Liver (tissue), 3 donors: Measurements from ENCODE around the gene KCNT1.

Experiments
- ATF3 ChIP-seq: IDR thresholded peaks from 2 replicates; pipeline ENCODE4 v1.6.1; 2016; ENCODE audit warnings: antibody characterized with exemption
- CTCF ChIP-seq: fragments of 150-350 bp; IDR thresholded peaks from 2 replicates; pipeline ENCODE4 v1.5.1; 2017; ENCODE audit warnings: improper control_type of control experiment, low read depth, low read length; ENCODE audit not compliant: missing input control
- FOXA1 ChIP-seq: IDR thresholded peaks from 2 replicates; pipeline ENCODE4 v1.6.1; 2016; ENCODE audit warnings: antibody characterized with exemption
- GABPA ChIP-seq, 2 donors: IDR thresholded peaks in 1 of 2; conservative IDR thresholded peaks in 1 of 2; 2 replicates each; pipeline ENCODE4 v1.6.1; 2016; ENCODE audit warnings: antibody characterized with exemption in 2 of 2, mild to moderate bottlenecking in 1 of 2, moderate library complexity in 1 of 2
- HNF4G ChIP-seq: IDR thresholded peaks from 2 replicates; pipeline ENCODE4 v1.6.1; 2016; ENCODE audit warnings: antibody characterized with exemption
- JUND ChIP-seq, 2 donors: IDR thresholded peaks; 2 replicates each; pipeline ENCODE4 v1.6.1; 2016; ENCODE audit warnings: antibody characterized with exemption in 2 of 2
- MAX ChIP-seq: IDR thresholded peaks from 2 replicates; pipeline ENCODE4 v1.6.1; 2016; ENCODE audit warnings: antibody characterized with exemption
- SP1 ChIP-seq: IDR thresholded peaks from 2 replicates; pipeline ENCODE4 v1.6.1; 2018; ENCODE audit warnings: antibody characterized with exemption, mild to moderate bottlenecking
- TAF1 ChIP-seq: conservative IDR thresholded peaks from 2 replicates; pipeline ENCODE4 v1.6.1; 2016; ENCODE audit warnings: antibody characterized with exemption, mild to moderate bottlenecking
- donor health status: healthy.
- donor health status: healthy.

GRCh38 chr9:135736272-135736978 lies 34.4 kb downstream of the KCNT1 start:
- TF ChIP-seq ATF3 (no peak), SP1 (no peak), CTCF (no peak), TAF1 (no peak), GABPA (IDR thresholded peaks at IDR 0.05 in 1 of 2, conservative IDR thresholded peaks at IDR 0.05 in 1 of 2) (no peak), FOXA1 (no peak), MAX (no peak), JUND (IDR thresholded peaks at IDR 0.05) (no peak), HNF4G (no peak)
